GM19372 (cell line): ENCODE results near the gene ORC4.
"Not testable (repeated sequence)": the region's sequence is repeated elsewhere in the genome, so short reads cannot be mapped to it uniquely, and the experiment has no call there.

Experiments
- ATAC-seq: cut with Tn5 transposase; IDR thresholded peaks from one replicate; pipeline ENCODE4 v1.9.1; 2021; ENCODE audit warnings: mild to moderate bottlenecking, low read depth, moderate library complexity; ENCODE audit not compliant: unreplicated experiment

ORC4 gene

GRCh38 chr2:148021059-148021861 lies 723 bp upstream of the ORC4 start, which contains the start of gene MBD5:
Gene MBD5 (plus strand): TSS chr2:148021091.
- peak; percentile 30 for ATAC-seq

DNA sequence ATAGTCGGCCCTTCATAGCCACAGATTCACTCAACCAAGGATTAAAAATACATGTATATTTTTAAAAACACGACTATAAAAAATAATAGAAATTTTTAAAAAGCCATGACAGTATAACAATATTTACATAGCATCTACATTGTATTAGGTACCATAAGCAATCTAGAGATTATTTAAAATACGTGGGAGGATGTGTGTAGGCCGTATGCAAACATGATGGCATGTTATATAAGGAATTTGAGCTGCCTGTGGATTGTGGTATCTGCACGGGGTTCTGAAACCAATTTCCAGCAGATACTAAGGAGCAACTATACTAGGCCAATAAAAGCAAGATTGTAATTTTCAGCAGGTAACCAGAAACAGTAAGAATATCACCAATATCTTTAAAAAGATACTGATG lies 5.9 kb downstream of the ORC4 start:
- ATAC-seq = no peak

DNA sequence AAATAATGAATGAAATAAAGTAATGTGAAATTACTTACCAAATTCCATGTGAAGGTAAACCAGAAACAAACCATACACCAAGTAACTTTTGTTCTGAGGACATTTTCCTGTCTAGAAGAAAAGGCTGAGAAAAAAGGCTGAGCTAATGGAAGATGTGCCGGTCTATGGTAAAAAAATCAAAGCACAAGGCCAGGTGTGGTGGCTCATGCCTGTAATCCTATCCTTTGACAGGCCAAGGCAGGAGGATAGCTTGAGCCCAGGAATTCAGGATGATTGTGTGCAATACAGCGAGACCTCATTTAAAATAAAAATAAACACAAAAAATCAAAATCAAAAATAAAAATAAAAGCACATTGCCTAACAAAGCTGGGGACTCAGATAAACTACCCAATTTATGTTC lies 6.7 kb downstream of the ORC4 start:
- no peak for ATAC-seq

DNA sequence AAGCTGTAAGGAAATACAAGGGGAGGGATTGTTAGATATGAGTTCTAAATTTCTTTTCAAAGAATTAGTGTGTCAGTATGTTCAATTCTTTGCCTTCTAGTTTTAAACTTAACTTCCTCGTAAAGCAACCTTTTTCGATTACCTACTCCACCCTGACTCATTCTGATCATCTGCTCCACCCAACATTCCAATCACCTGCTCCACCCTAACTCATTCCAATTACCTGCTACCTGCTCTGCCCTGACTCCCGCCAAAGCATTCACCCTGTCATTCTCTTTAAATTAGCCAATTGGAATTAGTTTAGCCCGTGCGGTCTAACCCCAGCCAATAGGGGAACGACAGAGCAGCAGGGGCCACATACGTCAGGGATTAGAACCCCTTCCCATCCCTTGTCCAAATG lies 12.1 kb downstream of the ORC4 start:
- ATAC-seq = not testable (repeated sequence)

DNA sequence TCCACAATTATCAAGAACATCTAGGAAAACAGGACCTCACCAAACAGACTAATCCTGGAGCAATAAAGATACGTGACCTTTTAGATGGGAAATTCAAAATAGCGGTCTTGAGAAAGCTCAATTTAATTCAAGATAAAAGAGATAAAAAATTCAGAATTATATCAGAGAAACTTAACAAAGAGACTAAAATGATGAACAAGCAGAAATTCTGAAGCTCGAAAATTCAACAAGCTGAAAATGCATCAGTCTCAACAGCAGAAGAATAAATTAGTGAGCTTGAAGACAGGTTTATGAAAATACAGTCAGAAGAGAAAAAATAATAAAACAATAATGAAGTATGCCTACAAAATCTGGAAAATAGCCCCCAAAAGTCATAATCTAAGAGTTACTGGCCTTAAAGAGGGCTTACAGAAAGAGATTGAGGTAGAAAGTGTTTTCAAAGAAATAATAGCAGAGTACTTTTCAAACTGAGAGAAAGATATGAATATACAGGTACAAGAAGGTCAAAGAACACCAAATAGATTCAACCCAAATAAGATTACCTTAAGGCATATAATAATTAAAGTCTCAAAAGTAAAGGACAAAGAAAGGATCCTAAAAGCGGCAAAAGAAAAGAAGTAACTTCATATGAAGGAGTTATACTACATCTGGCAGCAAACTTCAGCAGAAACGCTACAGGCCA lies 13.2 kb downstream of the ORC4 start:
- no peak for ATAC-seq

DNA sequence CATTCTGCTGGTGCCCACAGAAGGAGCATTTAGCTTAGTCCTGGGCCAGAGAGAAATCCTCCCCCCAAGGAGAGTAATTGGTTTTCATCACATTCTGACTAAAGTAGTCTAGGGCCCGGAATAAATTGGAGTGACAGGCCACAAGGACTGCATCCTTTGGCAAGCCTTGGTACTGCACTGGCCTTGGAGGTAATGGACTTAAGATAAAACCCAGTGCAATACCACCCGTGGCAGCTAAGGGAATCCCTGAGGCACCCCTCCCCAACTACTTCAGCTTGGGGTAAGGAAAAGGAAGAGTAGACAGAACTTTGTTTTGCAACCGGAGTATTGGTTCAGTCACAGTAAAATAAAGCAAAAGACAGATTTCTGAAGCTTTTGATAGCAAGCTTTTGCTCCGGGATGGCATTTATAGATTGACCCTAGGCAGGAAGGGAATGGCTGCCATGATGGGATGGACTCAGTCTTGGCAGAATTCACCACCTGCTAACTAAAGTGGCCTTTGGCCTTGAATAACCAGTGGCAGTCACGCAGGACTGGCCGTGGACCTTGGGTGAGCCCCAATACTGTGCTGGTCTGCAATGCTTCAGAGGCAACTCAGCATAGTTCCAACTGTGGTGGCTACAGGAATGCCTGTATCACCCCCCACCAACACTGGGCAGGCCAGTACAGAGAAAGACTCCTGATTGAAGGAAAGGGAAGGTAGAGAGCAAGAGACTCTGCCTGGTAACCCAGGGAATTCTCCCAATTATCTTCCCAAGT lies 14.1 kb downstream of the ORC4 start:
- ATAC-seq = no peak

GRCh38 chr2:148002420-148002819 lies 18.1 kb downstream of the ORC4 start:
- ATAC-seq = not testable (repeated sequence)

- no peak for ATAC-seq
Observed at GRCh38 chr2:148000095-148000494, 20.4 kb downstream of the ORC4 start.

- no peak for ATAC-seq
Observed at GRCh38 chr2:147999126-147999525, 21.4 kb downstream of the ORC4 start.

- ATAC-seq = no peak
Observed at GRCh38 chr2:147998203-147998602, 22.3 kb downstream of the ORC4 start.

DNA sequence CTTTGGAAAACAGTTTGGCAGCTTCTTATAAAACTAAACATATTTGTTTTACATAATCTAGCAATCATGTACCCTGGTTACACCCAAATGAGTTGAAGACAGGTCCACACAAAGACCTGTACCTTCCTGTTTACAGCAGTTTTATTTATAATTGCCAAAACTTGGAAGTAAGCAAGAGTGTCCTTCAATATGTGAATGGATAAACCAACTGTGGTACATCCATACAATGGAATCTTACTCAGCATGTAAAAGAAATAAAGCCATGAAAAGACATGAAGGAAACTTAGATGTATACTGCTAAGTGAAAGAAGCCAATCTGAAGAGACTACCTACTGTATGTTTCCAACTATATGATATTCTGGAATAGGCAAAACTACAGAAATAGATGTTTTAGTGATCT lies 23.7 kb downstream of the ORC4 start:
- ATAC-seq = no peak

DNA sequence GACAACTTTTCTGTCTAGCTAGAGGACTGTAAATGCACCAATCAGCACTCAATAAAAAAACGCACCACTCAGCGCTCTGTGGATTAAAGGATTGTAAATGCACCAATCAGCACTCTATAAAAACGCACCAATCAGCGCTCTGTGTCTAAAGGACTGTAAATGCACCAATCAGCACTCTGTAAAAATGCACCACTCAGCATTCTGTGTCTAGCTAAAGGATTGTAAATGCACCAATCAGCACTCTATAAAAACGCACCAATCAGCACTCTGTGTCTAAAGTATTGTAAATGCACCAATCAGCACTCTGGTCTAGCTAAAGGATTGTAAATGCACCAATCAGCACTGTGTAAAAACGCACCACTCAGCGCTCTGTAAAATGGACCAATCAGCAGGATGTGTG lies 25.6 kb downstream of the ORC4 start:
- not testable (repeated sequence) for ATAC-seq

GRCh38 chr2:147989809-147990403 lies 30.6 kb downstream of the ORC4 start:
- ATAC-seq = peak; percentile 83

- ATAC-seq = no peak
Observed at GRCh38 chr2:147989102-147989501, 31.4 kb downstream of the ORC4 start.

DNA sequence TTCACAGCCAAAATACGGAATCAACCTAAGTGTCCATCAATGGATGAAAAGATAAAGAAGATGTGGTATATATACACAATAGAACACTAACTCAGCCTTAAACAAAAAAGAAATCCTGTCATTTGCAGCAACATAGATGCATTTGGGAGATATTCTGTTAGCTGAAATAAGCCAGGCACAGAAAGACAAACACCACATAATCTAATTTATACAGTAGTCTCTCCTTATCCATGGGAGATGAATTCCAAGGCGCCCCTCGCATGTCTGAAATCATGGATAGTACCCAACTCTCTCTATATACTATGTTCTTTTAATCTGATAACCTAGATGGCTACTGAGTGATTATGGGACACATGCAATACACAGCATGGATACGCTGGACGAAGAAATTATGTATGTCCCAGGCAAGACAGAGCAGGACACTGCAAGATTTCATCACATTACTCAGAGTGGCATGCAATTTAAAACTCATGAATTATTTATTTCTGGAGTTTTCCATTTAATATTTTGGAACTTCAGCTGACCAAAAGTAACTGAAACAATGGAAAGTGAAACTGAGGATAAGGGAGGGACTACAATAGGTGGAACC lies 39.5 kb downstream of the ORC4 start:
- no peak for ATAC-seq

DNA sequence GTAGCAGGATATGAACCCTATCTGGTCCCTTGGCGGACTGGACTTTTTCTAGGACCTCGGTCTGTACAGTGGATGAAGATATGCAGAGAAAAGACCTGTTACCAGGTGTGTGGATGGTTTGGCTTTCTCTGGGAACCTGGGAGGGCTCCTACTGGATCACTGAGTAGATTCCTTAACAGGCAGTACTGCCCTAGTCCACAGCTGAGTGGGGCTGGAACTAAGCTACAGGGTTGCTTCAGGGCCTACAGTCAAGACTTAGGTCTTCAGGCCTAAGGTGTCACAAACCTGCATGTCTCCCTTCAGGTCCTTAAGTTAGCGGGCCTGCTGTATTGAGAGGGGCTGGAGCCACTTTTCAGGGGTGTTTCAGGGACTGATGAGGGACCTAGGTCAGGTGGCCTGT lies 42.9 kb downstream of the ORC4 start:
- ATAC-seq = no peak

DNA sequence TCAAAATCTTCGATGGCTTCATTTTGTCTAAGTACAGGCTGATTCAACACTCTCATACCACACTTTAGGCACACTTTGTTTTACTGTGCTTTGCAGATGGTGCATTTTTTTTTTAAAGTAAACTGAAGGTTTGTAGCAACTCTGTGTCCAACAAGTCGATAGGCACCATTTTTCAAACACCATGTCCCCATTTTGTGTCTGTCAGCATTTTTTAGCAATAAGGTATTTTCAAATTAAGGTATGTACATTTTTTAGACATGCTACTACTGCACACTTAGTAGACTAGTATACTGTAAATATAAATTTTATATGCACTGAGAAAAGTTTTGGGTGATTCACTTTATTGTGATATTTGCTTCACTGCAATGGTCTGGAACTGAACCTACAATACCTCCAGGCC lies 44.4 kb downstream of the ORC4 start:
- ATAC-seq = no peak

DNA sequence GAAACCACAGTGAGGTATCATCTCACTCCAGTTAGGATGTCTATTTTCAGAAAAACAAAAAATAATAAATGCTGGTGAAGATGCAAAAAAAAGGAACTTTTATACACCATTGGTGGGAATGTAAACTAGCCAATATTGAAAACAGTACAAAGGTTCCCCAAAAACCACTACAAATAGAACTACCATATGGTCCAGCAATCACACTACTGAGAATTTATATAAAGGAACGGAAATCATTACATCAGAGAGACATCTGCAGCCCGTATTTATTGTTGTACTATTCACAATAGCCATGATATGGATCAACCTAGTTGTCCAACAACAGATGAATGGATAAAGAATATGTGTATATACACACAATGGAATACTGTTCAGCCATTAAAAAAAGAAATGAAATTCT lies 52.0 kb downstream of the ORC4 start:
- no peak for ATAC-seq

DNA sequence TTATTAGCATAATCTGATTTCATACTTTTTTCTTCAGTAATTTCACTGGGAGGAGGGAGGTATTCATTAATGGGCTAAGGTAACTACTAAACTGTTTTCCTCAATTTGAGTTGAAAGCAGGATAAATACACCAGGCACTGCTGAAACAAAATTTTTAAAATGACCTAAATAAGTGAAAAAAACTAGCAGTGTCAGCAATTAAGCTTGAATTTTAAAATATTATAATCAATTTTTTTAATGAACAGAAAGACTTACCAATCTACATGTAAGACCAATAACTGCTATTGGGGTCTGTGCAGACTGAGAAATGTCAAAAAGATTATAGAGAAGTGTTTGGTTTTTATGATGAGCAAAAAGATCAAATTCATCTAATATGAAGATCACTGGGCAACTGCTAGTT lies 68.4 kb downstream of the ORC4 start:
- no peak for ATAC-seq

DNA sequence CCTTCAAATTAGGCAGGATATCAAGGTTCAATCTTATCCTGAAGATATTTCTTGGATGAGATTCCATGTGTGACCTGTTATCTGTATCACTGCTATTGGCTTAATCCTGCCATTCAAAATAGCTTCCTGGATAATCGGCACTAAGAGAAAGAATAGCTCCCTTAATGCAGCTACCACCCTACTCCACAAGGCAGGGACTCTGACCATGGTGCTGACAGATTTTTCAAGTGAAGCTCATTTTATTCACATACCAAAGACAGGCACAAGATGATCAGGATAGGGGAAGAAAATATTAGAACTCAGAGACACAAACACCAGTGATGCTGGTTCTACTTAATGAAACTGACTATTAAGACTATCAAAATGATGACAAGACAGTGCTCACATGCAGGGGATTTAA lies 74.9 kb downstream of the ORC4 start:
- no peak for ATAC-seq

GRCh38 chr2:147939313-147939712 lies 81.2 kb downstream of the ORC4 start:
- ATAC-seq = no peak
